NCI-H748 (cell line): ENCODE data around the gene SNN.

Source experiments
- DNase-seq: peaks from one replicate; lab custom pipeline; 2025; ENCODE audit not compliant: unreplicated experiment; lab: John Stamatoyannopoulos, UW

Gene SNN

GRCh38 chr16:11677959-11678881 lies 10.0 kb downstream of the SNN start:
- DNase-seq = no peak

GRCh38 chr16:11679250-11679649 lies 11.0 kb downstream of the SNN start:
- no peak for DNase-seq

- DNase-seq = no peak
Observed at GRCh38 chr16:11679941-11680911, 12.0 kb downstream of the SNN start.

- DNase-seq = no peak
Observed at GRCh38 chr16:11681556-11681955, 13.3 kb downstream of the SNN start.

DNA sequence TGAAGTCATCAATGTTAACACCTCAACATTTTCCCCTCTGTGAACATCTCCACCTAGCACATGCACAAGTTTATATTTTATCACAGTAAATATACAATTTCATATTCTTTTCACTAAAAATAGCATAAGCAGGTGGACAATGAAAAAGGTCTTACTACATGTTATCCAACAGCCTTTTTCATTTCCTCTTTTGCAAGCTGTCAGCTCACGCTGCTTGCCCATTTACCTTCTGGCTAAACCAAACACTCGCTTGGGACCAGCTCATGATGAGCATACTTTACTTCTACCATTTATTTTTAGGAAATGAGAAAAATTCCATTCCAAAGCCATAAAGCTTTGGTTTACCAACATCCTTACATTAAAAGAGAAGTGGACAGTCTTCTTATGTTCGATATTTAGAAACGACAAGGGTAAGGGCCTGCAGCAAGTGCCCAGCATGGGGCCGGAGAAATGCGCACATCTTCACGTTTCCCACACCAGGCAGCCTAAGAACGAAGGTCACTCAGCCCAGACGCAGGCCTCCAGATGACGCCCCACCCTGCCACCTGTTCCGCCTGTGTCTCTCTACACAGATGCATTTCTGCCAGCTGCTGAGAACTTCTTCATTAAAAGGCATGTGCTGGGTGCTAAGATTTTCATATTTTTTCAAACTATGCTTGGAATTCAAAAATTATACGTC lies 13.9 kb downstream of the SNN start:
- DNase-seq = no peak

GRCh38 chr16:11682655-11683096 lies 14.4 kb downstream of the SNN start:
- DNase-seq = no peak

DNA sequence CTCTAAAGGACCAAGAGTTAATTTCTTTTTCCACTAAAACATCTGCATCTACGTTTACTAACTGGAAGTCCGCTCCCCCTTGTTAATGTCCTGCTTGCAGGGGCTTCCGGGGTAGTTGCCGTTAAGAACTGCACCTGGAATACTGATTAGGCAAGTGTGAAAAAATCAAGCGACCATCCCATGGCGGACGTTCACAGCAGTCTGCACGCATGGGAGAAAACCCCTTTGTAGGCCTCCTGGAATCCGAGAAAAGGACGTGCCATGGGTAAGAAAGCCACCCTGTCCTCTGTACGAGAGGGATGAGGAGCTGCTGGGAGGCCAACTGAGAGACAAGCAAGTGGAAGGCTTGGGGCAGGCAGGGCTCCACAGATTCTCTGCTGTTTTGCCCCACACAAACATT lies 14.9 kb downstream of the SNN start:
- DNase-seq = no peak

GRCh38 chr16:11684231-11685025 lies 16.2 kb downstream of the SNN start:
- no peak for DNase-seq

- no peak for DNase-seq
Observed at GRCh38 chr16:11685844-11686618, 17.8 kb downstream of the SNN start.

DNA sequence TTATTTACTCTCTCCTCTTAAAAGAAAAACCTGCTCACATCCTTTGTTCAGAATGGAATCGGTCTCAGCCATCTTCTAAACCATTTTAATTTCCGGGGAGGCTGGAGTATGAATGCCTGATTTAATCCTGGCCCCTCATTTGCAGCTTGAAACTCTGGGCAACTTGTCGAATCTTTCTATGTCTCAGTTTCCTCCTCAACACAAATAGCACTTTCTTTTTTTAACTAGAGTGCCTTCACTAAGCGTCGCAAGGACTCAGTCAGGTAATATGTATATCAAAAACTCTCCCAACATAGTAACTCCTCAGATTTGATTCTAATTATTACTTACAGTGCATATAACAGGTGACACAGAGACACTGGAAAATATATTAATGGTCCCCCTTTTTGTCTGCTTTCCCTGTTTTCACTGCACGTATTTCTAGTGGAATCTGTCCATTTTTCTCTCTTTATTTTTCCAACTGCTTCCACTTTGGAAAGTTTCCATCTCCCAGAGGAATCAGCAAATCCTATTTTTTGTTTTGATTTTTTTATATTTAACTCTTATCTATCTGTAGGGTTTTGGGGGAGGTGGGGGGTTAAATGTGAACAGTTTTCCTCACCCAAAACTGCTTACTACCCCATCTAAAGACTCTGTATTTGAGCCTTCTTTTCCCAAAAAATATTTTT lies 18.6 kb downstream of the SNN start:
- no peak for DNase-seq

- no peak for DNase-seq
Observed at GRCh38 chr16:11687601-11688519, 19.6 kb downstream of the SNN start.

GRCh38 chr16:11688520-11688886 lies 20.2 kb downstream of the SNN start:
- DNase-seq = no peak

DNA sequence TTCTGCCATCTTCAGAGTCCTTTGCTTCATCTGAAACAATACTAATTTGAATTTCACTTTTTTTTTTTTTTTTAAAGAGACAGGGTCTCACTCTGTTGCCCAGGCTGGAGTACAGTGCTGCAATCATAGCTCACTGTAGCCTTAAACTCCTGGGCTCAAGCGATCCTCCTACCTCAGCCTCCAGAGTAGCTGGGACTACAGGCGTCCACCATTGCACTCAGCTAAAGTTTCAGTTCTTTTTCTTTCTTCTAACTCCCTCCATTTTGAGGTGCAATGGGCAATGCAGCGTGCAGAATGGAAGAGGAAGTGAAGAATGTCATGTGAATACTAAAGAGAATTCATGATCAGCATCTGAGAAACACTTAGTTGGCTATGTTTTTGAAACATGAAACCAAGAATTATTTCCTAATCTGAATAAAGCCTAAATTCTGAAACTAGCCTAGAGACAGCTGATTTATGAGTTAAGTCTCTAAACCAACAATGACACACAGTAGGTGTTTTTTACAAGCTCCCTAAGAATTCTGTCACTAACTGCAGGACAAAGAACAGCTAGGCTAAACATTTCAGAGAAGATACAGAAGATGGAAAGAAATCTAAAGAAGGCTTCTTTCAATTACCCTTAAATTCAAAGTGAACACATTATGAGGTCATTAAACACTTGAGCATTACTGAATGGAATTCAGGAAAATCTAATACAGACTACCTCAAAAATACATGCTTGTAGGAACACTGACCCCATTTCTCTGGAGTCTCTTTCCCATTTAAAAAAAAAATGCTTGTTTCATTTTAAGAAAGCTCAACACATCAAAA lies 21.0 kb downstream of the SNN start:
- no peak for DNase-seq

- no peak for DNase-seq
Observed at GRCh38 chr16:11691235-11691634, 23.0 kb downstream of the SNN start.

- no peak for DNase-seq
Observed at GRCh38 chr16:11691771-11692170, 23.5 kb downstream of the SNN start.

DNA sequence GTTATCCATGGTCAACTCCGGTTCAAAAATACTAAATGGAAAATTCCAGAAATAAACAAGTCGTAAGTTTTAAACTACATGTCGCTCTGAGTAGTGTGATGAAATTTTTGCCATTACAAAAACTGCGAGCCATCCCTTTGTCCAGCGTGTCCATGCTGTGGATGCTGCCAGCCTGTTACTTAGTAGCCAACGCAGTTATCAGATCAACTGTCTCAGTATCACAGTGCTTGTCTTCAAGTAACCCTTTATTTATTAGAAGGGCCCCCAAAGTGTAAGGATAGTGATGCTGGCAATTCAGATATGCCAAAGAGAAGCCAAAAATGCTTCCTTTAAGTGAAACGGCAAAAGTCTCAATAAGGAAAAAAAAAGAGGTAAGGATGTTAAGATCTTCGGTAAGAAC lies 23.9 kb downstream of the SNN start:
- no peak for DNase-seq

DNA sequence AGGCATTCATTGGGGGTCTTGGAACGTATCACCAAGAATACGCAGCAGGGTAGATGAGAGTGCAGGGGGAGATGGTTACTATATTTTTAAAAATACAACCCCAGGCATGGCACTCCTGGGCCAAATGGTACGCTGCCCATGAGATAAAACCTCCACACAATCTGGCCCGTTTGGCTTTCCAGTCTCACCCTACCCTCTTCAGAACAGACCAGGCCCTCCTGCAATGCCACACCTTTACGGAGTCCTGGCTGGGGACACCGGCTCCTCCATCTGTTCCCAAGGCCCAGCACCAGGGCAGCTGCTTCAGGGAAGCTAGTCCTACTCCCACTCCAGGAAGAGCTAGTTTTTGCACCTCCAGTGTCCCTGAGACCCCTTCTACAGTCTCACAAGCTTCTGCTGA lies 24.4 kb downstream of the SNN start:
- no peak for DNase-seq
